Neural cell (in vitro differentiated cells): ENCODE data around the gene TMSB4X. TPM values are rescaled to one million over a fixed set of nuclear protein-coding genes. Genes with fewer than 3 reads are reported as not detected.

Experiments used
- H2AFZ ChIP-seq: fragments of 200-600, 300-800 bp; sonication (generic), shearing (Covaris generic); 2 replicates; pipeline ENCODE4 v1.6.0; 2014; ENCODE audit warnings: low read depth, mild to moderate bottlenecking, antibody characterized with exemption, low read length, moderate library complexity
- H3F3A ChIP-seq: fragments of 200-600 bp; shearing (Covaris generic); 2 replicates; pipeline ENCODE4 v1.6.1; 2016; ENCODE audit warnings: mild to moderate bottlenecking, moderate library complexity, mixed read lengths, antibody characterized with exemption, low read length; ENCODE audit not compliant: insufficient read depth, poor library complexity, severe bottlenecking
- H3K27ac ChIP-seq: fragments of 200-600, 300-800 bp; sonication (generic), shearing (Covaris generic); 2 replicates; pipeline ENCODE4 v1.5.1; 2014; ENCODE audit warnings: mild to moderate bottlenecking, low read length, moderate library complexity
- H3K27me3 ChIP-seq: fragments of 300-800, 200-600 bp; sonication (generic), shearing (Covaris generic); 2 replicates; pipeline ENCODE4 v1.6.0; 2014; ENCODE audit warnings: mild to moderate bottlenecking, low read depth, low read length, moderate library complexity; ENCODE audit not compliant: insufficient read depth
- H3K36me3 ChIP-seq: fragments of 300-800, 200-600 bp; sonication (generic), shearing (Covaris generic); 2 replicates; pipeline ENCODE4 v1.5.1; 2014; ENCODE audit warnings: mild to moderate bottlenecking, antibody characterized with exemption, low read length, moderate library complexity; ENCODE audit not compliant: insufficient read depth
- H3K4me2 ChIP-seq: fragments of 300-800, 200-600 bp; sonication (generic), shearing (Covaris generic); 2 replicates; pipeline ENCODE4 v1.6.0; 2014; ENCODE audit warnings: mild to moderate bottlenecking, low read length
- H3K4me3 ChIP-seq: fragments of 300-800, 200-600 bp; sonication (generic), shearing (Covaris generic); 2 replicates; pipeline ENCODE4 v1.5.1; 2014; ENCODE audit warnings: mild to moderate bottlenecking, low read length, moderate library complexity
- H3K79me2 ChIP-seq: fragments of 200-600 bp; shearing (Covaris generic); replicated peaks from 2 replicates; pipeline ENCODE4 v1.6.0; 2014; ENCODE audit warnings: mild to moderate bottlenecking, low read length, moderate library complexity; ENCODE audit not compliant: insufficient read depth
- H3K9ac ChIP-seq: fragments of 300-800, 200-600 bp; sonication (generic), shearing (Covaris generic); 2 replicates; pipeline ENCODE4 v1.6.1; 2016; ENCODE audit warnings: mild to moderate bottlenecking, low read length, mixed read lengths
- H3K9me2 ChIP-seq: fragments of 200-600 bp; shearing (Covaris generic); 2 replicates; pipeline ENCODE4 v1.6.1; 2016; ENCODE audit warnings: mild to moderate bottlenecking, low read length, mixed read lengths; ENCODE audit not compliant: insufficient read depth
- H3K9me3 ChIP-seq: fragments of 200-600, 300-800 bp; sonication (generic), shearing (Covaris generic); 2 replicates; pipeline ENCODE4 v1.6.1; 2016; ENCODE audit warnings: mild to moderate bottlenecking, mixed run types, low read length, moderate library complexity, mixed read lengths
- H4K20me1 ChIP-seq: fragments of 200-600 bp; shearing (Covaris generic); 2 replicates; pipeline ENCODE4 v1.6.1; 2016; ENCODE audit warnings: mild to moderate bottlenecking, mixed run types; ENCODE audit not compliant: insufficient read depth
- CTCF ChIP-seq: fragments of 450-650 bp; IDR thresholded peaks from 2 replicates; pipeline ENCODE4 v1.5.1; 2014; ENCODE audit warnings: antibody characterized with exemption, mild to moderate bottlenecking, moderate library complexity; ENCODE audit not compliant: poor library complexity, severe bottlenecking
- EP300 ChIP-seq: fragments of 450-650 bp; conservative IDR thresholded peaks from 2 replicates; pipeline ENCODE4 v1.6.1; 2014; ENCODE audit warnings: antibody characterized with exemption, mild to moderate bottlenecking, moderate library complexity; ENCODE audit not compliant: poor library complexity, severe bottlenecking
- EZH2 ChIP-seq: fragments of 200-600, 300-800 bp; shearing (Covaris generic), sonication (generic); IDR thresholded peaks from 2 replicates; pipeline ENCODE4 v1.6.1; 2014; ENCODE audit warnings: antibody characterized with exemption, low read length, borderline replicate concordance, mild to moderate bottlenecking; ENCODE audit not compliant: insufficient read depth, poor library complexity, severe bottlenecking
- MXI1 ChIP-seq: fragments of 450-650 bp; conservative IDR thresholded peaks from 2 replicates; pipeline ENCODE4 v1.6.1; 2014; ENCODE audit warnings: antibody characterized with exemption, mild to moderate bottlenecking; ENCODE audit not compliant: poor library complexity, severe bottlenecking
- POLR2AphosphoS5 ChIP-seq: IDR thresholded peaks from 2 replicates; pipeline ENCODE4 v1.6.1; 2012
- RAD21 ChIP-seq: fragments of 450-650 bp; conservative IDR thresholded peaks from 2 replicates; pipeline ENCODE4 v1.6.1; 2014; ENCODE audit warnings: antibody characterized with exemption, mild to moderate bottlenecking, moderate library complexity
- REST ChIP-seq: IDR thresholded peaks from 2 replicates; pipeline ENCODE4 v1.6.1; 2012; ENCODE audit warnings: borderline replicate concordance
- SMC3 ChIP-seq: fragments of 450-650 bp; conservative IDR thresholded peaks from 2 replicates; pipeline ENCODE4 v1.6.1; 2014; ENCODE audit warnings: antibody characterized with exemption, mild to moderate bottlenecking, moderate library complexity; ENCODE audit not compliant: poor library complexity
- TAF1 ChIP-seq: IDR thresholded peaks from 2 replicates; pipeline ENCODE4 v1.6.1; 2012; ENCODE audit warnings: low read depth
- polyA plus RNA-seq: library from polyadenylated mRNA; depleted of rRNA; stranded (reverse); fragments of >200 nt; gene quantifications from 2 replicates; pipeline ENCODE4 v1.2.3, GENCODE V29; 2014

TMSB4X gene
- polyA plus RNA-seq, 1 donor from 2014 or later, result 11,381 TPM

- no peaks in the 10 kb centered on the region for H3K36me3 ChIP-seq
- no peak overlapping the region for H3K4me2 ChIP-seq
- H4K20me1 ChIP-seq, result no peaks in the 10 kb centered on the region
- no peak overlapping the region for H3K4me3 ChIP-seq
- H3K79me2 ChIP-seq, result no peaks in the 10 kb centered on the region
- H3K27ac ChIP-seq, result no peak overlapping the region
- H3K9me2 ChIP-seq, result no peaks in the 10 kb centered on the region
- H3F3A ChIP-seq, result no peaks in the 10 kb centered on the region
- H2AFZ ChIP-seq, result no peak overlapping the region
- H3K27me3 ChIP-seq, result no peaks in the 10 kb centered on the region
- H3K9me3 ChIP-seq, result no peaks in the 10 kb centered on the region
- H3K9ac ChIP-seq, result no peak overlapping the region
- TF ChIP-seq POLR2AphosphoS5, result no peak
- no peak for TF ChIP-seq EP300
Measured at GRCh38 chrX:13008189-13008533, 33.3 kb downstream of the TMSB4X start.

- no peak for TF ChIP-seq POLR2AphosphoS5
- TF ChIP-seq CTCF, result no peak
- TF ChIP-seq MXI1, result no peak
- no peak for TF ChIP-seq RAD21
- no peak for TF ChIP-seq EZH2
- no peak for TF ChIP-seq REST
- no peak for TF ChIP-seq EP300
- TF ChIP-seq TAF1, result no peak
- no peak for TF ChIP-seq SMC3
- no peak overlapping the region for H2AFZ ChIP-seq
- no peaks in the 10 kb centered on the region for H3K9me3 ChIP-seq
- H3K9me2 ChIP-seq, result no peaks in the 10 kb centered on the region
- no peaks in the 10 kb centered on the region for H3K27me3 ChIP-seq
- no peak overlapping the region for H3K4me2 ChIP-seq
- H3K27ac ChIP-seq, result no peak overlapping the region
- H4K20me1 ChIP-seq, result no peaks in the 10 kb centered on the region
- no peak overlapping the region for H3K4me3 ChIP-seq
- no peak overlapping the region for H3K9ac ChIP-seq
- H3K79me2 ChIP-seq, result no peaks in the 10 kb centered on the region
- H3F3A ChIP-seq, result no peaks in the 10 kb centered on the region
- no peaks in the 10 kb centered on the region for H3K36me3 ChIP-seq
Measured at GRCh38 chrX:13008851-13009250, 33.9 kb downstream of the TMSB4X start.

- H3K4me3 ChIP-seq, result no peak overlapping the region
- H3K9ac ChIP-seq, result no peak overlapping the region
- no peaks in the 10 kb centered on the region for H3F3A ChIP-seq
- H3K27me3 ChIP-seq, result no peaks in the 10 kb centered on the region
- H3K79me2 ChIP-seq, result no peaks in the 10 kb centered on the region
- no peak overlapping the region for H3K4me2 ChIP-seq
- no peaks in the 10 kb centered on the region for H4K20me1 ChIP-seq
- no peak overlapping the region for H3K27ac ChIP-seq
- no peak overlapping the region for H2AFZ ChIP-seq
- TF ChIP-seq EP300 (no peak), RAD21 (no peak), CTCF (no peak), SMC3 (no peak), EZH2 (no peak), REST (no peak), MXI1 (no peak), TAF1 (no peak), POLR2AphosphoS5 (no peak)
- H3K36me3 ChIP-seq, result no peaks in the 10 kb centered on the region
- no peaks in the 10 kb centered on the region for H3K9me2 ChIP-seq
- no peaks in the 10 kb centered on the region for H3K9me3 ChIP-seq
Measured at GRCh38 chrX:13009273-13009672, 34.4 kb downstream of the TMSB4X start.
